ENCODE data around the gene SLC4A11.
A peak's percentile ranks its signal among the peaks of the same experiment; 100 is the strongest.

The SLC4A11 gene

GRCh38 chr20:3247638-3248037 is 8.6 kb upstream of the SLC4A11 start:
- no peak overlapping the region for H3K4me3 ChIP-seq (ENCODE audit: low read depth, low read length)

- no peak overlapping the region for H3K4me3 ChIP-seq (ENCODE audit: low read depth, low read length)
Measured at GRCh38 chr20:3246682-3247081, 7.7 kb upstream of the SLC4A11 start.

- no peak overlapping the region for H3K4me3 ChIP-seq (ENCODE audit: low read depth, low read length)
Measured at GRCh38 chr20:3245711-3246110, 6.7 kb upstream of the SLC4A11 start.

GRCh38 chr20:3245156-3245555 is 6.2 kb upstream of the SLC4A11 start:
- H3K4me3 ChIP-seq (ENCODE audit: low read depth, low read length): no peak overlapping the region

- no peak overlapping the region for H3K4me3 ChIP-seq (ENCODE audit: low read depth, low read length)
Measured at GRCh38 chr20:3244613-3245012, 5.6 kb upstream of the SLC4A11 start.

- no peak overlapping the region for H3K4me3 ChIP-seq (ENCODE audit: low read depth, low read length)
Measured at GRCh38 chr20:3243718-3244358, 4.8 kb upstream of the SLC4A11 start.

- H3K4me3 ChIP-seq (ENCODE audit: low read depth, low read length): no peak overlapping the region
Measured at GRCh38 chr20:3242172-3242692, 3.2 kb upstream of the SLC4A11 start.

- peak overlapping the region; percentile 87 for H3K4me3 ChIP-seq (ENCODE audit: low read depth, low read length)
Measured at GRCh38 chr20:3240776-3241363, 1.9 kb upstream of the SLC4A11 start.

GRCh38 chr20:3239867-3240775 is 1.1 kb upstream of the SLC4A11 start:
- H3K4me3 ChIP-seq (ENCODE audit: low read depth, low read length): peak overlapping the region; percentile 87

GRCh38 chr20:3238616-3239025 is 369 bp downstream of the SLC4A11 start:
- H3K4me3 ChIP-seq (ENCODE audit: low read depth, low read length): peak overlapping the region; percentile 87

- peak overlapping the region; percentile 87 for H3K4me3 ChIP-seq (ENCODE audit: low read depth, low read length)
Measured at GRCh38 chr20:3237958-3238615, 903 bp downstream of the SLC4A11 start.

GRCh38 chr20:3237011-3237957 is 1.7 kb downstream of the SLC4A11 start:
- peak overlapping the region; percentile 87 for H3K4me3 ChIP-seq (ENCODE audit: low read depth, low read length)

- H3K4me3 ChIP-seq (ENCODE audit: low read depth, low read length): no peak overlapping the region
Measured at GRCh38 chr20:3235666-3236324, 3.2 kb downstream of the SLC4A11 start.

GRCh38 chr20:3233991-3234498 is 4.9 kb downstream of the SLC4A11 start:
- no peak overlapping the region for H3K4me3 ChIP-seq (ENCODE audit: low read depth, low read length)

- H3K4me3 ChIP-seq (ENCODE audit: low read depth, low read length): no peak overlapping the region
Measured at GRCh38 chr20:3233131-3233990, 5.6 kb downstream of the SLC4A11 start.

GRCh38 chr20:3231889-3232588 is 7.0 kb downstream of the SLC4A11 start:
- no peak overlapping the region for H3K4me3 ChIP-seq (ENCODE audit: low read depth, low read length)

- no peak overlapping the region for H3K4me3 ChIP-seq (ENCODE audit: low read depth, low read length)
Measured at GRCh38 chr20:3231116-3231515, 7.9 kb downstream of the SLC4A11 start.

GRCh38 chr20:3229798-3230197 is 9.2 kb downstream of the SLC4A11 start:
- no peak overlapping the region for H3K4me3 ChIP-seq (ENCODE audit: low read depth, low read length)

Measured in iPS-11a (cell line).